HepG2 (cell line): ENCODE data around the gene MTR. TPM values are rescaled to one million over a fixed set of nuclear protein-coding genes. Genes with fewer than 3 reads are reported as not detected.

Experiments
- ATF1 ChIP-seq: IDR thresholded peaks from 2 replicates; pipeline ENCODE4 v1.6.1; 2016; ENCODE audit warnings: mild to moderate bottlenecking, control low read depth
- DDIT3 ChIP-seq: sonication (generic); formaldehyde crosslinking; IDR thresholded peaks from 2 replicates; pipeline ENCODE4 v1.4.0; 2020; ENCODE audit warnings: mild to moderate bottlenecking, missing genetic modification reagents
- GATA4 ChIP-seq: sonication (generic); IDR thresholded peaks from 2 replicates; pipeline ENCODE4 v1.6.1; 2016; ENCODE audit warnings: antibody characterized with exemption, low read depth, borderline replicate concordance
- MBNL3 ChIP-seq: fragments of 250-450 bp; sonication (Bioruptor Pico); conservative IDR thresholded peaks from 2 replicates; pipeline ENCODE4 v1.8.0; 2022; ENCODE audit warnings: mild to moderate bottlenecking, inconsistent platforms
- MLLT10 ChIP-seq: sonication (generic); formaldehyde crosslinking; IDR thresholded peaks from 2 replicates; pipeline ENCODE4 v1.4.0; 2020; ENCODE audit warnings: missing genetic modification reagents
- NR3C1 ChIP-seq: sonication (generic); formaldehyde crosslinking; IDR thresholded peaks from 2 replicates; pipeline ENCODE4 v1.4.0; 2020; ENCODE audit warnings: missing genetic modification reagents
- RBM22 ChIP-seq: fragments of 200-400 bp; formaldehyde crosslinking; optimal IDR thresholded peaks from 2 replicates; pipeline ENCODE3; 2017; ENCODE audit warnings: mild to moderate bottlenecking, low read length, moderate library complexity
- SMARCE1 ChIP-seq: fragments of 450-650 bp; IDR thresholded peaks from 2 replicates; pipeline ENCODE4 v1.6.1; 2017; ENCODE audit warnings: borderline replicate concordance
- SNAPC5 ChIP-seq: sonication (generic); formaldehyde crosslinking; IDR thresholded peaks from 2 replicates; pipeline ENCODE4 v1.8.1; 2023; ENCODE audit warnings: mild to moderate bottlenecking, missing genetic modification reagents, borderline replicate concordance
- SYNCRIP ChIP-seq: fragments of 200-400 bp; formaldehyde crosslinking; IDR thresholded peaks from 2 replicates; pipeline ENCODE4 v1.6.1; 2018; ENCODE audit warnings: mild to moderate bottlenecking, low read depth, low read length; ENCODE audit not compliant: insufficient read depth
- TFE3 ChIP-seq: IDR thresholded peaks from 2 replicates; pipeline ENCODE4 v1.6.1; 2016
- ZBTB39 ChIP-seq: sonication (generic); formaldehyde crosslinking; IDR thresholded peaks from 2 replicates; pipeline ENCODE4 v1.5.0; 2020; ENCODE audit warnings: missing genetic modification reagents
- ZHX1 ChIP-seq: sonication (generic); formaldehyde crosslinking; IDR thresholded peaks from 2 replicates; pipeline ENCODE4 v1.8.1; 2022; ENCODE audit warnings: low read depth, mild to moderate bottlenecking, missing genetic modification reagents
- ZMYM3 ChIP-seq: sonication (generic); formaldehyde crosslinking; IDR thresholded peaks from 2 replicates; pipeline ENCODE4 v1.5.1; 2020; ENCODE audit warnings: mild to moderate bottlenecking, missing genetic modification reagents
- ZNF280B ChIP-seq: sonication (generic); formaldehyde crosslinking; IDR thresholded peaks from 2 replicates; pipeline ENCODE4 v1.5.0; 2020; ENCODE audit warnings: missing genetic modification reagents, mild to moderate bottlenecking, borderline replicate concordance
- ZNF619 ChIP-seq: sonication (generic); formaldehyde crosslinking; IDR thresholded peaks from 2 replicates; pipeline ENCODE4 v1.4.0; 2020; ENCODE audit warnings: mild to moderate bottlenecking, missing genetic modification reagents
- ZNF891 ChIP-seq: sonication (generic); formaldehyde crosslinking; IDR thresholded peaks from 2 replicates; pipeline ENCODE4 v1.5.0; 2020; ENCODE audit warnings: mild to moderate bottlenecking, missing genetic modification reagents
- polyA plus RNA-seq, 8 experiments: library from polyadenylated mRNA; depleted of rRNA in 3 of 8; stranded (reverse) in 7 of 8; unstranded in 1 of 8; fragments of >200 nt; fragmentation: Illumina TruSeq in 4 of 8; extraction: Trizol in 4 of 8; gene quantifications; 2 replicates each; pipeline versions ENCODE4 v1.2.1 to v1.2.3, GENCODE V29; 2011 to 2016; ENCODE audit warnings: low read depth in 4 of 8, missing spikeins in 1 of 8, mixed read lengths in 1 of 8; ENCODE audit not compliant: insufficient read depth in 1 of 8
- total RNA-seq, 5 experiments: library from RNA; depleted of rRNA; stranded (reverse); fragments of >200 nt; fragmentation: Illumina TruSeq; extraction: Trizol; gene quantifications; 2 replicates each; pipeline ENCODE4 v1.2.3, GENCODE V29; 2016; ENCODE audit warnings: low read depth in 1 of 5

MTR gene
- total and polyA plus RNA-seq, 2 of the 13 experiments (the other 11 are each of a cell fraction or from before 2014, with no cell fraction given), result 16.3 to 36.1 TPM

- TF ChIP-seq ZNF619 (CRISPR knock-in tag) (peak; percentile 60; the same call in 1 of the 2 replicates), SMARCE1 (no peak), MBNL3 (CRISPR knock-in tag) (no peak), ZHX1 (CRISPR knock-in tag) (0 out of 2 replicates have a peak, but pooled peaks have one; percentile 62), ZBTB39 (CRISPR knock-in tag) (peak; percentile 75), ZNF280B (CRISPR knock-in tag) (peak; percentile 95), ZNF891 (CRISPR knock-in tag) (peak; percentile 85), ATF1 (CRISPR knock-in tag) (peak; percentile 80), SNAPC5 (CRISPR knock-in tag) (no peak), ZMYM3 (peak; percentile 54; the same call in 1 of the 2 replicates), RBM22 (no peak), DDIT3 (CRISPR knock-in tag) (no peak), TFE3 (CRISPR knock-in tag) (no peak), MLLT10 (CRISPR knock-in tag) (0 out of 2 replicates have a peak, but pooled peaks have one; percentile 55), SYNCRIP (no peak), GATA4 (0 out of 2 replicates have a peak, but pooled peaks have one; percentile 46), NR3C1 (CRISPR knock-in tag) (0 out of 2 replicates have a peak, but pooled peaks have one; percentile 21)
Observed at GRCh38 chr1:236795035-236795756, at the start of gene MTR (continued).
